Urothelium cell line (cell line): ENCODE data around the gene EPHB3.
"Not testable (repeated sequence)": the region's sequence is repeated elsewhere in the genome, so short reads cannot be mapped to it uniquely, and the experiment has no call there.

Experiments used
- DNase-seq: peaks from one replicate; pipeline ENCODE4 v3.0.0; 2011; ENCODE audit warnings: low spot score, mixed read lengths
- FAIRE-seq: peaks from 2 replicates; lab custom pipeline; 2011; peaks lifted over from hg19 to GRCh38; lab: Jason Lieb, UNC

Gene EPHB3

GRCh38 chr3:184619369-184619768, 57.8 kb downstream of the EPHB3 start:
- no peak for FAIRE-seq
- DNase-seq: no peak

- DNase-seq: no peak
- peak; percentile 30 for FAIRE-seq
Measured at GRCh38 chr3:184619787-184620430, 58.3 kb downstream of the EPHB3 start.

- FAIRE-seq (no peak), DNase-seq (no peak)
Measured at GRCh38 chr3:184620475-184621119, 59.0 kb downstream of the EPHB3 start.

DNA sequence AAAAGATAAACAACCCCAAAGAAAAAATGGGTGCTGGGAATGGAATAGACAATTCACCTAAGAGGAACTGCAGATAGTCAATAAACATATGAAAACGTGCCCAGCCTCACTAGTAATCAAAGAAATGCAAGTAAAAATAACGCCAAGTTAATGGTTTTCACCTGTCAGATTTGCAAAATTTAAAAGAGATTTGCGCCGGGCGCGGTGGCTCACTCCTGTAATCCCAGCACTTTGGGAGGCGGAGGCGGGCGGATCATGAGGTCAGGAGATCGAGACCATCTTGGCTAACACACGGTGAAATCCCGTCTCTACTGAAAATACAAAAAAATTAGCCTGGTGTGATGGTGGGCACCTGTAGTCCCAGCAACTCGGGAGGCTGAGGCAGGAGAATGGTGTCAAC, 60.6 kb downstream of the EPHB3 start:
- not testable (repeated sequence) for FAIRE-seq, DNase-seq

- FAIRE-seq (no peak), DNase-seq (no peak)
Measured at GRCh38 chr3:184626923-184627322, 65.3 kb downstream of the EPHB3 start.

DNA sequence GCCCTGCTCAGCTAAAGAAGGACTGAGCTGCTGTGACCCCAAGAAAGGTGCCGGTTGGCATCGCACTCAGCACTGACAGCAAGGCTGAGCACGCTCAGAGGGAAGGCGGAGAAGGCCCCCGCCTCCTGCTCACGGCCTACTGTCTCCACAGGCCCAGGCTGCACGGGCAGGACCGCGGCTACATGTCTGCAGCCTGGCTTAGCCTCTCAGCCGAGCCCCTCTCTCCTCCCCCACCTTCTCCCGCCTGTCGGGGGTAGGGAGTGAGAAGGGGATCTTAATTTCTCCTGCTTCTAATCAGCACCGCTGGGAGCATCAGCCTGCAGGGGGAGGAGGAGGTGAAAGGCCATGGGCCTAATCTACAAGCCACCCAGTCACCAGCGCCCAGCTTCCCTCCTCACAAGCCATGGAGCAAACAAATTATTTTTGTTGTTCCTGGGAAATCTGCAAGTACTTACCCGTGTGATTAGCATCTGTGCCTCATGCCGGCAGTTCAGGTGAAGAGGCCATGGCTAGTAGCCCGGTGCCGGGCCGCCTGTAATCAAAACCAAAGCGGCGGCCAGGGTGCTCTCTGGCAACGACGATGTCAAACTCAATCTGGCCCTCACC, 68.1 kb downstream of the EPHB3 start:
- no peak for DNase-seq
- FAIRE-seq: no peak

DNA sequence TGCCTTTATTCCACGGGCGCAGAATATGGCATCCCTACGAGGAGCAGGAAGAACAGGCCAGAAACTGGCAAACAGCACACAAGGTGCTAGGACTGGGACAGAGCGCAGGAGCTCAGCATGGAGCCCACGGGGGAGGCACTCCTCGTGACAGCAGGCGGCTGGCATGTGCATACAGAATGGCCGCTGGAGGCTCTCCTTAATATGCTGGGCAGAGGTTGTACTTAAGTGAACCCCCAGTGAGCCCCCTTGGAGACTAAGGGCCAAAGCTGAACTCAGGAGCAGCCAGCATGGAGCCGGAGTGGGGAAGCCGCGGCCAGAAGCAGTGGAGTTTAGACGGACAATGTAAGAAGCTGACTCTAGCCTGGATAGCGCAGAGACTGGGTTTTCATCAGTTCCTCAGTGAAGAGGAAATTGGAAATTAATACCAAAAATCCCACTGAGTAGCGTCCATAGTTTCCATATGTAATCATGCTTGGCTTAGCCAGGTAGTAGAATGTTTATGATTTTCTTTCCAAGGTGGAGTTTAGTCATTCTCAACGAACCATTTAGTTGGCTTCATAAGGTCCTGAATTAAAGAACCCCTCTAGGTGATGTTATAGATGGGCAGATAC, 69.4 kb downstream of the EPHB3 start:
- FAIRE-seq (no peak), DNase-seq (no peak)

DNA sequence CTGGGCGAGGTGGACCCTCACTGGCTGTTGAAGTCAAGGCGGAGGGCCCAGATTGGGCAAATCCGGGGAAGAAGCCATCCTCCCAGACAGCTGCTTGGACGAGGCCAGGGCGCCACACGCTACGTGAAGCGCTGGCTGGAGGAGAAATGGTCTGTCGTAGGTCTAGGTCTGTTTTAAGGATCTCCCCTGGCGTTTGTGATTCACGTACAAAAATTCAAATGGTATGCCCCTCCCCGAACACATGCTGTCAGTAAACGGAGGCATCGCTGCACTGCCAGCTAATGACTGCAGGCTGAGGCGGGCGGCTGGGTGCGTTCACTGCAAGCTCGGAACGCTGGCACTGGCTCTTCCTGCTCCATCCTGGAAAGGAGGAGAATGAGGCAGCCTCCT, 69.9 kb downstream of the EPHB3 start:
- DNase-seq: no peak
- FAIRE-seq: no peak
